Neural cell (in vitro differentiated cells): ENCODE measurements around the gene APPL1. TPM values are rescaled to one million over a fixed set of nuclear protein-coding genes. Genes with fewer than 3 reads are reported as not detected.

Experiments used
- polyA plus RNA-seq: library from polyadenylated mRNA; depleted of rRNA; stranded (reverse); fragments of >200 nt; gene quantifications from 2 replicates; pipeline ENCODE4 v1.2.3, GENCODE V29; 2014

The APPL1 gene
- polyA plus RNA-seq, 1 donor from 2014 or later = 25.9 TPM

Other genes with a start within 250 kb of the APPL1 start
- gene SPATA12, start 167.1 kb upstream of the APPL1 start, polyA plus RNA-seq = not detected in 2 replicates
- 14.8 and 17.3 TPM in 2 replicates for gene IL17RD, start 62.4 kb upstream of the APPL1 start, polyA plus RNA-seq
- 1.3 and 4.8 TPM in 2 replicates for gene HESX1, start 27.8 kb upstream of the APPL1 start, polyA plus RNA-seq
- 0.51 TPM in 1 of 2 replicates, not detected in the other for gene ASB14, start 65.0 kb downstream of the APPL1 start, polyA plus RNA-seq